CD4-positive, CD25-positive, alpha-beta regulatory T cell (primary cell): Measurements from ENCODE around the gene MS4A6E. TPM values are rescaled to one million over a fixed set of nuclear protein-coding genes. Genes with fewer than 3 reads are reported as not detected.

Experiments used
- ATAC-seq, 2 donors: fragments of 150-1000 bp; cut with Tn5 transposase; one replicate each; pipeline ENCODE4 v1.10.0; 2021; ENCODE audit warnings: low read depth in 2 of 2, moderate number of reproducible peaks in 2 of 2, moderate library complexity in 1 of 2
- DNase-seq, 3 donors: peaks; one replicate each; pipeline versions ENCODE4 v3.0.0 to v3.0.0-alpha.2; 2012 to 2022; ENCODE audit warnings: mixed read lengths in 1 of 3
- H3K27ac ChIP-seq: one replicate; pipeline ENCODE4 v1.7.0; 2013; ENCODE audit warnings: mild to moderate bottlenecking, low read length; ENCODE audit not compliant: insufficient read depth, poor library complexity, severe bottlenecking
- H3K27me3 ChIP-seq: one replicate; pipeline ENCODE4 v1.7.0; 2013; ENCODE audit warnings: low read length; ENCODE audit not compliant: control insufficient read depth, insufficient read depth
- H3K36me3 ChIP-seq: one replicate; pipeline ENCODE4 v1.7.0; 2013; ENCODE audit warnings: mild to moderate bottlenecking, low read length, moderate library complexity; ENCODE audit not compliant: control insufficient read depth, insufficient read depth
- H3K4me1 ChIP-seq: 2 replicates; pipeline ENCODE4 v1.7.0; 2013; ENCODE audit warnings: mild to moderate bottlenecking, low read length; ENCODE audit not compliant: insufficient read depth, control insufficient read depth, poor library complexity, severe bottlenecking
- H3K4me3 ChIP-seq: one replicate; pipeline ENCODE4 v1.7.0; 2013; ENCODE audit warnings: low read depth, mild to moderate bottlenecking, low read length, moderate library complexity
- H3K9me3 ChIP-seq, 2 experiments: 1 replicate in 1 of 2; 2 replicates in 1 of 2; pipeline ENCODE4 v1.7.0; 2013; ENCODE audit warnings: low read length in 2 of 2, mild to moderate bottlenecking in 1 of 2, moderate library complexity in 1 of 2; ENCODE audit not compliant: control insufficient read depth in 2 of 2
- H3K27ac Mint-ChIP-seq, 3 donors: one replicate each; pipeline ENCODE4 v1.8.0; 2020 to 2022; ENCODE audit warnings: mild to moderate bottlenecking in 3 of 3, mixed read lengths in 3 of 3, moderate library complexity in 2 of 3
- H3K27me3 Mint-ChIP-seq: one replicate; pipeline ENCODE4 v1.8.0; 2022; ENCODE audit warnings: mild to moderate bottlenecking, mixed read lengths
- H3K36me3 Mint-ChIP-seq: one replicate; pipeline ENCODE4 v1.8.0; 2020; ENCODE audit warnings: mixed read lengths
- H3K4me1 Mint-ChIP-seq, 4 donors: one replicate each; pipeline ENCODE4 v1.8.0; 2020 to 2022; ENCODE audit warnings: mixed read lengths in 4 of 4, mild to moderate bottlenecking in 1 of 4
- H3K4me3 Mint-ChIP-seq, 4 donors: one replicate each; pipeline ENCODE4 v1.8.0; 2020 to 2022; ENCODE audit warnings: mild to moderate bottlenecking in 4 of 4, mixed read lengths in 4 of 4, moderate library complexity in 3 of 4
- H3K9me3 Mint-ChIP-seq, 7 donors: one replicate each; pipeline ENCODE4 v1.8.0; 2020 to 2022; ENCODE audit warnings: mixed read lengths in 7 of 7, mild to moderate bottlenecking in 3 of 7, moderate library complexity in 2 of 7
- polyA plus RNA-seq, 4 donors: library from polyadenylated mRNA; unstranded; fragments of 300-500 nt; fragmentation: Illumina TruSeq; gene quantifications; one replicate each; pipeline ENCODE4 v1.2.3, GENCODE V29; 2021
- total RNA-seq: library from RNA; stranded (reverse); gene quantifications from one replicate; pipeline ENCODE4 v1.2.3, GENCODE V29; 2022

The MS4A6E gene
- total and polyA plus RNA-seq, 5 donors from 2014 or later, result not detected

DNA sequence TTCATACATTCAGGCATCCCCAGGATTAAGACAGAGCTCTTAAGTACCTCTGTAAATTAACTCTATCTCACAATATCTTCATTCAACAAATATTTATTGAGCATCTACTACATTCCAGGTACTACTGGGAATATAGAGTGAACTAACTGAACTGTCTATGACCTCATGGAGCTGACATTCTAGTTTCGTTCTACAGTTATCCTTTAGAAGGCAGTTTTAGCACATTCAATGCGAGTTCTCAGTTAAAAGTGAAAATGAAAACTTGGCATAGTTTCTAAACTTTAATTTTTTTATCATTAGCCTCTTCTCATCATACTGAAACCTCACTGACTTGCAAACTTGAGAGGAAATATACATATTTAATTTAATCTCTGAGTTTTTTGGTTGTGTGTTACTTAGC, 10.7 kb upstream of the MS4A6E start:
- H3K27me3 ChIP-seq, result peaks cover 8% of the 10 kb centered on the region
- no peak overlapping the region for H3K4me3 Mint-ChIP-seq
- no peak overlapping the region for H3K4me3 ChIP-seq
- H3K27ac Mint-ChIP-seq, result no peak overlapping the region
- peaks cover 0 to 14% of the 10 kb centered on the region in 2 experiments for H3K9me3 ChIP-seq
- peaks cover 28% of the 10 kb centered on the region for H3K27me3 Mint-ChIP-seq
- H3K9me3 Mint-ChIP-seq, result peaks cover 1 to 21% (median 10%) of the 10 kb centered on the region in 7 donors
- H3K27ac ChIP-seq, result no peak overlapping the region
- peaks cover 0 to 2% (median 0%) of the 10 kb centered on the region in 4 donors for H3K4me1 Mint-ChIP-seq
- ATAC-seq (no peak), DNase-seq (no peak)
- H3K36me3 ChIP-seq, result no peaks in the 10 kb centered on the region
- no peaks in the 10 kb centered on the region for H3K4me1 ChIP-seq
- H3K36me3 Mint-ChIP-seq, result no peaks in the 10 kb centered on the region

DNA sequence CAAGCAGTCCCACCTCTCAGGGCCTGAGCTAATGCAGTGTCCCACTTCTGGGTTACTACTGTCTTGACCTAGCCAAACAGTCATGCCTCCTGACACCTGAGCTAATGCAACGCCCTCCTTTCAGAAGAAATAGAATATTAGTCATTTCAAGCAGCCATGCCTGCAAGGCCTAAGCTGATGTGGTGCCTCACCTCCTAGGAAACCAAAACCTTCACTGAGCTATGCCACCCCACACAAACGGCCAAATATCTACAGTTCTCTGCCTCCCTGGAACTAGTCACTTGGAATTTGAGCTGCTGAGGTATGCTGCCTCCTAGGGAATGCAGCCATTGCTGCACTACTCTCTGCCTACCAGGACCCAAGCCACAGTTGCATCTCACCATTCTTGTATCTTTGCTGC, 8.3 kb upstream of the MS4A6E start:
- Mint-ChIP-seq H3K4me1 (peaks cover 0 to 2% (median 0%) of the 10 kb centered on the region in 4 donors), H3K36me3 (no peaks in the 10 kb centered on the region), H3K4me3 (no peak overlapping the region), H3K9me3 (peaks cover 1 to 28% (median 10%) of the 10 kb centered on the region in 7 donors), H3K27me3 (peaks cover 44% of the 10 kb centered on the region), H3K27ac (peak overlapping the region in 1 of 3 donors; percentile 27)
- Histone ChIP-seq H3K4me1 (no peaks in the 10 kb centered on the region), H3K9me3 (peaks cover 2 to 14% of the 10 kb centered on the region in 2 experiments), H3K27ac (no peak overlapping the region), H3K4me3 (no peak overlapping the region), H3K27me3 (peaks cover 8% of the 10 kb centered on the region), H3K36me3 (no peaks in the 10 kb centered on the region)
- no peak for ATAC-seq
- DNase-seq, result no peak

DNA sequence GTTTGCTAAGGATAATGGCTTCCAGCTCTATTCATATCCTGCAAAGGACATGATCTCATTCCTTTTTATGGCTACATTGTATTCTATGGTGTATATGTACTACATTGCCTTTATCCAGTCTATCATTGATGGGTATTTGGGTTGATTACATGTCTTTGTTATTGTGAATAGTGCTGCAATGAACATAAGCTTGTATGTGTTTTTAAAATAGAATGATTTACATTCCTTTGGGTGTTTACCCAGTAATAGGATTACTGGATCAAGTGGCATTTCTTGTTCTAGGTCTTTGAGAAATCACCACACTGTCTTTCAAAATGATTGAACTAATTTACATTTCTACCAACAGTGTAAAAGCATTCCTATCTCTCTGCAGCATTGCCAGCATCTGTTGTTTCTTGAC, 6.0 kb upstream of the MS4A6E start:
- peaks cover 1% of the 10 kb centered on the region for H3K27me3 ChIP-seq
- H3K36me3 Mint-ChIP-seq, result no peaks in the 10 kb centered on the region
- H3K9me3 Mint-ChIP-seq, result peaks cover 1 to 29% (median 15%) of the 10 kb centered on the region in 7 donors
- H3K36me3 ChIP-seq, result no peaks in the 10 kb centered on the region
- peaks cover 3 to 14% of the 10 kb centered on the region in 2 experiments for H3K9me3 ChIP-seq
- ATAC-seq (no peak), DNase-seq (no peak)
- H3K27me3 Mint-ChIP-seq, result peaks cover 39% of the 10 kb centered on the region
- no peak overlapping the region for H3K27ac Mint-ChIP-seq
- H3K27ac ChIP-seq, result no peak overlapping the region
- no peak overlapping the region for H3K4me3 ChIP-seq
- H3K4me1 ChIP-seq, result no peaks in the 10 kb centered on the region
- H3K4me3 Mint-ChIP-seq, result no peak overlapping the region
- no peaks in the 10 kb centered on the region for H3K4me1 Mint-ChIP-seq

DNA sequence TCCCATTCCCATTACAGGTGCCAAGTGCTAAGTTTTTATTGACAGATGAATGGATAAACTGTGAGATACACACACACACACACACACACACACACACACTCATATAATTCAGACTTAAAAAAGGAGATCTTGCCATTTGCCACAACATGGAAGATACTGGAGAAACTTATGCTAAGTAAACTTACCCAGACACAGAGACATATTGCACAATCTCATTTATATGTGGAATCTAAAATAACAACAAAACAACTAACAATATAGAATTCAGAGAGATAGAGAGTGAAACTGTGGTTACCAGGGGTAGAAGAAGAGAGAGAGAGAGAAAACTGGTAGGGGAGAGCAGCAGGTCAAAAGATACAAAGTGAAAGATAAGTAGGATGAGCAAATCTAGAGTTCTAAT, 1.4 kb downstream of the MS4A6E start:
- H3K4me3 Mint-ChIP-seq, result no peak overlapping the region
- H3K27ac Mint-ChIP-seq, result no peak overlapping the region
- peaks cover 0 to 3% of the 10 kb centered on the region in 2 experiments for H3K9me3 ChIP-seq
- no peaks in the 10 kb centered on the region for H3K4me1 ChIP-seq
- no peaks in the 10 kb centered on the region for H3K27me3 Mint-ChIP-seq
- no peaks in the 10 kb centered on the region for H3K36me3 Mint-ChIP-seq
- H3K9me3 Mint-ChIP-seq, result peaks cover 0 to 14% (median 5%) of the 10 kb centered on the region in 7 donors
- H3K4me1 Mint-ChIP-seq, result no peaks in the 10 kb centered on the region
- DNase-seq (no peak), ATAC-seq (no peak)
- no peak overlapping the region for H3K4me3 ChIP-seq
- no peaks in the 10 kb centered on the region for H3K27me3 ChIP-seq
- no peak overlapping the region for H3K27ac ChIP-seq
- no peaks in the 10 kb centered on the region for H3K36me3 ChIP-seq

DNA sequence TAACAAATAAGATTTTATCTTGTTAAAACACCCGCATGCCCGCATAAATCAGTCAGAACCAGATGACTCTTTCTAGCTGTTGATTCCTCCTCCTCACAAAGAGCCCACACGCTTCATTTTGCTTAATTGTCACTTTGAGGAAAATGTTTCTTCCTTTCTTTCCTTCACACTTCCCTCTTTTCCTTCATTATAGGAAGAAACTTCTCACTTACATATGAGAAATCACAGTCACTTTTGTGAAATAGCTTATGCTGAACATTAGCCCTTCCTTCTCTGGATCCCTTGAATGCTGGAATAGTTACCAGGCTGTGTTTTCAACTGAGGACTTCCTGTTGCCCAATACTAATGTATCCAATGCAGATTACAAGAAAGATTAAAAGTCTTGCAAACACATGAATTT, 5.8 kb downstream of the MS4A6E start:
- peaks cover 0 to 6% (median 3%) of the 10 kb centered on the region in 7 donors for H3K9me3 Mint-ChIP-seq
- H3K4me1 ChIP-seq, result no peaks in the 10 kb centered on the region

DNA sequence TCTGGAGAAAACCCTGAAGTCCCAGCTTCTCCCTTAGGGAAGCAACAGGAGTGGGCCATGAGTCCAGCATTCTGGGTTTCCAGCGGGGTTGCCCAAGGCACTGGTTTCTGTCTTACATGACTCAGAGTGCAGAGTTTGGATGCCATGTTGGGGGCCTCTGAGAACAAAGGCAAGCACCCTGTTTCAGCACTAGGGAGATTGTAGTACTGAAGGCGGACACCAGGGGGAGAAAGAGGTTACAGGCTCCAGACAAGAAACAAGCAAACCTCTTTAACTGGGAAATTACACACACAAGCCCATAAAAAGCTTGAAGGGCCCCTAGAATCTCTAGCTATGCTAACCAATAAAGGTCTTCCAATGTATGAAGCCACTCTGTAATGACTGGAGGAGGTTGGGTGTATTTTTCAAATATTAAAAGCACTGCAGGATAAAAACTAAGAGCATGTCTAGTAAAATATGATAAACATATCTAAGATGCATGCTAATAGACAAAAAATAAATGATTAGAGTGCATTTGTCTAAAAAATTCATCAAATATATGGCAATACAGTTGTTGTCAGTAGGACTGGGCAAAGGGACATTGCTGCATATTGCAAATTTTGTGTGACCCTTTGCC, 7.1 kb downstream of the MS4A6E start:
- Mint-ChIP-seq H3K4me3 (no peak overlapping the region), H3K4me1 (peaks cover 0 to 12% (median 0%) of the 10 kb centered on the region in 4 donors), H3K27me3 (peaks cover 5% of the 10 kb centered on the region), H3K36me3 (no peaks in the 10 kb centered on the region), H3K9me3 (peaks cover 0 to 6% (median 3%) of the 10 kb centered on the region in 7 donors), H3K27ac (no peak overlapping the region)
- DNase-seq, result peak; percentile 32 to 65 (median 33)
- no peaks in the 10 kb centered on the region for H3K9me3 ChIP-seq
- H3K27me3 ChIP-seq, result no peaks in the 10 kb centered on the region
- no peak overlapping the region for H3K27ac ChIP-seq
- H3K4me3 ChIP-seq, result no peak overlapping the region
- peak in 1 of 2 donors; percentile 43 for ATAC-seq
- H3K36me3 ChIP-seq, result no peaks in the 10 kb centered on the region
- H3K4me1 ChIP-seq, result no peaks in the 10 kb centered on the region

More for the DNA sequence above, 5.8 kb downstream of the MS4A6E start:
- no peak for DNase-seq
- Mint-ChIP-seq H3K27ac (no peak overlapping the region), H3K36me3 (no peaks in the 10 kb centered on the region), H3K27me3 (peaks cover 5% of the 10 kb centered on the region), H3K4me3 (no peak overlapping the region), H3K4me1 (peaks cover 0 to 6% (median 0%) of the 10 kb centered on the region in 4 donors)
- Histone ChIP-seq H3K4me3 (no peak overlapping the region), H3K27me3 (no peaks in the 10 kb centered on the region), H3K9me3 (no peaks in the 10 kb centered on the region), H3K36me3 (no peaks in the 10 kb centered on the region), H3K27ac (no peak overlapping the region)
- no peak for ATAC-seq

DNA sequence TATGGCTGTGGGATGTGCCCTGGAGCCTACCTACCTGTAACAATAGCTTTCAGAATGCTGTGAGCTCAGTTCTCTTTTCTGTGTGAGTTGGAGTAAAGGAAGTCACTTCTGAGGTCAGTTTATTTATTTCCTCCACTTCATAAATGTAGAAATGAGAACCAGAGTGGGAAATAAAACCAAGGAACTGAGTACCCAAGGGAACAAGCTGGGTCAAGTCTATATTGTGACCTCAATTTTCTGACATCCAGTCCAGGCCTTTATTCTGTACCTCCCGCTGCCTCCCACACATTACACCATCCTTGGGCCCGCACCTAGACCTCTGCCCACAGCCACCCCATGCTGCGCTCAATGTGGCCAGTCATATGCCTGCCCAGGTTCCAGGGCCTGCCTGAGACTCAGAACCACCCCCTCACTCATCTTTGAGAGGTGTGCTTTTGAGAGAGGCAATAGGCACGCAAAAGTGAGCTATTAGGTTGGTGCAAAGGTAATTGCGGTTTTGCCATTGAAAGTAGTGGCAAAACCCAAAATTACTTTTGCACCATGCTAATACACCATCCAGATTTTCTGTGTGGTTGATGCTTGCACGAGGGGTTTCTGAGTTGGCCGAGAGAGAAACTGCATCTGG, 9.8 kb downstream of the MS4A6E start:
- H3K27ac ChIP-seq, result no peak overlapping the region
- Mint-ChIP-seq H3K4me1 (peaks cover 0 to 12% (median 0%) of the 10 kb centered on the region in 4 donors), H3K36me3 (no peaks in the 10 kb centered on the region), H3K4me3 (no peak overlapping the region), H3K27ac (no peak overlapping the region), H3K9me3 (no peaks in the 10 kb centered on the region), H3K27me3 (peaks cover 5% of the 10 kb centered on the region)
- no peak overlapping the region for H3K4me3 ChIP-seq
- no peaks in the 10 kb centered on the region for H3K27me3 ChIP-seq
- DNase-seq (no peak), ATAC-seq (no peak)
- no peaks in the 10 kb centered on the region for H3K9me3 ChIP-seq
- no peaks in the 10 kb centered on the region for H3K4me1 ChIP-seq
- H3K36me3 ChIP-seq, result no peaks in the 10 kb centered on the region

DNA sequence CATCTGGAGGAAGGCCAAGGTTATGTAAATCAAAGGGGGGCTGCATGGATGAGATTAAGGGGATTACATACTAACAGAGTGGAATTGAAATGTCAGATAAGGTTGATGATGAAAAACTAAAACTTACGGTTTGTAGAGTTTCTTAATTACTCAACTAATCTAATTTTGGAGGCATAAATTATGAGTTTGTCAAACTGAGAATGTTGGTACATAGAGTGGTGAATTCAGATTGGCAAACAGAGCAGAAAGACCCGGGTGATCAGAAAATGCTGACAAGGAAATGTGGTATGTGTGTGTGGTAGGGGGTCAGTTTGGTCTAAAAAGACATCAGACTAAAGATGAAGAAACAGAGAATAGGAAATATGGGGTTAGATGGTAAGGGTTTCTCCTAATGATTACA, 11.0 kb downstream of the MS4A6E start:
- no peak for DNase-seq
- no peak overlapping the region for H3K27ac Mint-ChIP-seq
- Histone ChIP-seq H3K9me3 (no peaks in the 10 kb centered on the region), H3K36me3 (no peaks in the 10 kb centered on the region), H3K4me3 (no peak overlapping the region), H3K27me3 (no peaks in the 10 kb centered on the region), H3K27ac (no peak overlapping the region), H3K4me1 (no peaks in the 10 kb centered on the region)
- no peak overlapping the region for H3K4me3 Mint-ChIP-seq
- H3K36me3 Mint-ChIP-seq, result no peaks in the 10 kb centered on the region
- peaks cover 0 to 2% (median 0%) of the 10 kb centered on the region in 7 donors for H3K9me3 Mint-ChIP-seq
- peaks cover 0 to 12% (median 0%) of the 10 kb centered on the region in 4 donors for H3K4me1 Mint-ChIP-seq
- ATAC-seq, result no peak
- peaks cover 5% of the 10 kb centered on the region for H3K27me3 Mint-ChIP-seq
